Measurements from ENCODE around the gene KMT2B.

DNA sequence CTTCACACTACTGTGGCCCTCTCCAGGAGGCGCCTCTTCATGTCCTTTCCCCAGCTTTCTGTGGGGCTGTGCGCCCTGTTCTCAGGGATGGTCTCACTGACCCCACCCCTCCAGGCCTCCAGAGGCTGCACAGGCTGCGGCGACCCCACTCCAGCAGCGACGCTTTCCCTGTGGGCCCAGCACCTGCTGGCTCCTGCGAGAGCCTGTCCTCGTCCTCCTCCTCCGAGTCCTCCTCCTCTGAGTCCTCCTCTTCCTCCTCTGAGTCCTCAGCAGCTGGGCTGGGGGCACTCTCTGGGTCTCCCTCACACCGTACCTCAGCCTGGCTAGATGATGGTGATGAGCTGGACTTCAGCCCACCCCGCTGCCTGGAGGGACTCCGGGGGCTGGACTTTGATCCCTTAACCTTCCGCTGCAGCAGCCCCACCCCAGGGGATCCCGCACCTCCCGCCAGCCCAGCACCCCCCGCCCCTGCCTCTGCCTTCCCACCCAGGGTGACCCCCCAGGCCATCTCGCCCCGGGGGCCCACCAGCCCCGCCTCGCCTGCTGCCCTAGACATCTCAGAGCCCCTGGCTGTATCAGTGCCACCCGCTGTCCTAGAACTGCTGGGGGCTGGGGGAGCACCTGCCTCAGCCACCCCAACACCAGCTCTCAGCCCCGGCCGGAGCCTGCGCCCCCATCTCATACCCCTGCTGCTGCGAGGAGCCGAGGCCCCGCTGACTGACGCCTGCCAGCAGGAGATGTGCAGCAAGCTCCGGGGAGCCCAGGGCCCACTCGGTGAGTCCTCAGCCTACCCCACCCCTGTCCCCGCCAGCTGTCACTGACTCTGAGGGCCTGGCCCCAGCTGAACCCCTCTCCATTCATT is 68.7 kb downstream of the KMT2B start:
- TF ChIP-seq, protein P1, sequence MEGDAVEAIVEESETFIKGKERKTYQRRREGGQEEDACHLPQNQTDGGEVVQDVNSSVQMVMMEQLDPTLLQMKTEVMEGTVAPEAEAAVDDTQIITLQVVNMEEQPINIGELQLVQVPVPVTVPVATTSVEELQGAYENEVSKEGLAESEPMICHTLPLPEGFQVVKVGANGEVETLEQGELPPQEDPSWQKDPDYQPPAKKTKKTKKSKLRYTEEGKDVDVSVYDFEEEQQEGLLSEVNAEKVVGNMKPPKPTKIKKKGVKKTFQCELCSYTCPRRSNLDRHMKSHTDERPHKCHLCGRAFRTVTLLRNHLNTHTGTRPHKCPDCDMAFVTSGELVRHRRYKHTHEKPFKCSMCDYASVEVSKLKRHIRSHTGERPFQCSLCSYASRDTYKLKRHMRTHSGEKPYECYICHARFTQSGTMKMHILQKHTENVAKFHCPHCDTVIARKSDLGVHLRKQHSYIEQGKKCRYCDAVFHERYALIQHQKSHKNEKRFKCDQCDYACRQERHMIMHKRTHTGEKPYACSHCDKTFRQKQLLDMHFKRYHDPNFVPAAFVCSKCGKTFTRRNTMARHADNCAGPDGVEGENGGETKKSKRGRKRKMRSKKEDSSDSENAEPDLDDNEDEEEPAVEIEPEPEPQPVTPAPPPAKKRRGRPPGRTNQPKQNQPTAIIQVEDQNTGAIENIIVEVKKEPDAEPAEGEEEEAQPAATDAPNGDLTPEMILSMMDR (conservative IDR thresholded peaks at IDR 0.05; ENCODE audit: low read length): no peak
- TF ChIP-seq EZH2phosphoT487 (IDR thresholded peaks at IDR 0.05; ENCODE audit: borderline replicate concordance): no peak

Measured in Loucy (cell line).